A673 (cell line): Measurements from ENCODE around the gene ITLN2.

Source experiments
- EZH2 ChIP-seq: fragments of 200-600 bp; sonication (generic); IDR thresholded peaks from 2 replicates; pipeline ENCODE4 v1.6.1; 2017; ENCODE audit warnings: borderline replicate concordance, low read depth, mild to moderate bottlenecking, mixed read lengths, antibody characterized with exemption, low read length; ENCODE audit not compliant: poor library complexity, severe bottlenecking
- TF ChIP-seq, protein P1 (sequence below): fragments of 300-800, 200-600 bp; sonication (generic); conservative IDR thresholded peaks from 2 replicates; pipeline ENCODE4 v1.5.1; 2017; ENCODE audit warnings: low read depth, mild to moderate bottlenecking, antibody characterized with exemption, low read length, moderate library complexity, mixed read lengths

- TF ChIP-seq, protein P1, sequence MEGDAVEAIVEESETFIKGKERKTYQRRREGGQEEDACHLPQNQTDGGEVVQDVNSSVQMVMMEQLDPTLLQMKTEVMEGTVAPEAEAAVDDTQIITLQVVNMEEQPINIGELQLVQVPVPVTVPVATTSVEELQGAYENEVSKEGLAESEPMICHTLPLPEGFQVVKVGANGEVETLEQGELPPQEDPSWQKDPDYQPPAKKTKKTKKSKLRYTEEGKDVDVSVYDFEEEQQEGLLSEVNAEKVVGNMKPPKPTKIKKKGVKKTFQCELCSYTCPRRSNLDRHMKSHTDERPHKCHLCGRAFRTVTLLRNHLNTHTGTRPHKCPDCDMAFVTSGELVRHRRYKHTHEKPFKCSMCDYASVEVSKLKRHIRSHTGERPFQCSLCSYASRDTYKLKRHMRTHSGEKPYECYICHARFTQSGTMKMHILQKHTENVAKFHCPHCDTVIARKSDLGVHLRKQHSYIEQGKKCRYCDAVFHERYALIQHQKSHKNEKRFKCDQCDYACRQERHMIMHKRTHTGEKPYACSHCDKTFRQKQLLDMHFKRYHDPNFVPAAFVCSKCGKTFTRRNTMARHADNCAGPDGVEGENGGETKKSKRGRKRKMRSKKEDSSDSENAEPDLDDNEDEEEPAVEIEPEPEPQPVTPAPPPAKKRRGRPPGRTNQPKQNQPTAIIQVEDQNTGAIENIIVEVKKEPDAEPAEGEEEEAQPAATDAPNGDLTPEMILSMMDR: no peak
- TF ChIP-seq EZH2: no peak
Observed at GRCh38 chr1:160996178-160996577, 41.6 kb upstream of the ITLN2 start.
